ENCODE data around the gene DBNDD1.

Gene DBNDD1

GRCh38 chr16:90035902-90036301, 16.6 kb upstream of the DBNDD1 start:
- DNase-seq (ENCODE audit: low read depth): no peak

GRCh38 chr16:90034504-90034903, 15.2 kb upstream of the DBNDD1 start:
- no peak for DNase-seq (ENCODE audit: low read depth)

GRCh38 chr16:90033387-90033786, 14.1 kb upstream of the DBNDD1 start:
- DNase-seq (ENCODE audit: low read depth): no peak

- DNase-seq (ENCODE audit: low read depth): no peak
These were observed 13.5 kb upstream of the DBNDD1 start for GRCh38 chr16:90032674-90033331.

- no peak for DNase-seq (ENCODE audit: low read depth)
These were observed 12.8 kb upstream of the DBNDD1 start for GRCh38 chr16:90031931-90032673.

GRCh38 chr16:90031186-90031930, 12.1 kb upstream of the DBNDD1 start:
- no peak for DNase-seq (ENCODE audit: low read depth)

- DNase-seq (ENCODE audit: low read depth): no peak
These were observed 9.7 kb upstream of the DBNDD1 start for GRCh38 chr16:90028985-90029384.

- DNase-seq (ENCODE audit: low read depth): no peak
These were observed 8.4 kb upstream of the DBNDD1 start for GRCh38 chr16:90027611-90028010.

GRCh38 chr16:90026135-90026534, 6.9 kb upstream of the DBNDD1 start:
- DNase-seq (ENCODE audit: low read depth): no peak

- no peak for DNase-seq (ENCODE audit: low read depth)
These were observed 3.8 kb upstream of the DBNDD1 start for GRCh38 chr16:90023078-90023447.

GRCh38 chr16:90022209-90023077, 3.2 kb upstream of the DBNDD1 start:
- peak; percentile 62 for DNase-seq (ENCODE audit: low read depth)

- DNase-seq (ENCODE audit: low read depth): no peak
These were observed 1.7 kb upstream of the DBNDD1 start for GRCh38 chr16:90020838-90021382.

GRCh38 chr16:90020260-90020837, 1.1 kb upstream of the DBNDD1 start:
- no peak for DNase-seq (ENCODE audit: low read depth)

GRCh38 chr16:90019543-90020259, 445 bp upstream of the DBNDD1 start:
- DNase-seq (ENCODE audit: low read depth): peak; percentile 41

GRCh38 chr16:90018297-90018651, 982 bp downstream of the DBNDD1 start:
- DNase-seq (ENCODE audit: low read depth): no peak

GRCh38 chr16:90016339-90016950, 2.8 kb downstream of the DBNDD1 start:
- no peak for DNase-seq (ENCODE audit: low read depth)

GRCh38 chr16:90015586-90016338, 3.5 kb downstream of the DBNDD1 start:
- DNase-seq (ENCODE audit: low read depth): no peak

- no peak for DNase-seq (ENCODE audit: low read depth)
These were observed 6.1 kb downstream of the DBNDD1 start for GRCh38 chr16:90012991-90013745.
